HG03280 (cell line): ENCODE results near the gene JAKMIP1.

Experiments used
- ATAC-seq: cut with Tn5 transposase; IDR thresholded peaks from one replicate; pipeline ENCODE4 v1.9.1; 2021; ENCODE audit warnings: mild to moderate bottlenecking, moderate library complexity; ENCODE audit not compliant: unreplicated experiment

The JAKMIP1 gene

DNA sequence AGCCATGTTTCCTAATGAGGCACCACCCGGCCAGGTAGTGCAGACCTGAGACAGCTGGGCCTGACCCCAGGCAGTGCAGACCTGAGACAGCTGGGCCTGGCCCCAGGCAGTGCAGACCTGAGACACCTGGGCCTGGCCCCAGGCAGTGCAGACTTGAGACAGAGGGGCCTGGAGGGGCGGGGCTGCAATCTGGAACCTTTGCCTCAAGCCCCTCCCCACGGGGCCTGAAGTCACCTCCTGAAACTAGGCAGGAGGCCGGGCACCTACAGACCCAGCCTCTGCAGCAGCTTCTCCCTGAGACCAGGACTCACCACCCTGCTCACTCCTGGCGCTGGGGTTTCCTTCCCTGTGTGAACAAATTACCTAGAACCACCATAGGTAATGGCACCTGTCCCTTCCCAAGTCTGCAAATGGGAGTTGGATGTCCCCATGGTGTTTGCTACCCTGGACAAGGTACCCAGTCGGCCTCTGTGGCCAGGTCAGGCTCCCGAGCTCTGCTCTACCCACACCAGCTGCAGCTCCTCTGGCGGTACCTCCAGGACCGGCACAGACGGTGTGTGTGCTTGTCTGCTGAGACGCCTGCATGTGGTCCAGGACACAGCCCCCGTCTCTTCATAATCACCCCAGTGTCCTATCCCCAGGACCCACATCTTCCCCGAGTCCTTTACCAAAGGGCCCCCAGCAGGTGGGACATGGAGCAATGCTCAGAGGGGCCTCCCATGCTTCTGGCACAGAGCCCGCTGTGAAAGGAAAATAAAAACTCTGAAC, 129.0 kb downstream of the JAKMIP1 start:
- no peak for ATAC-seq

DNA sequence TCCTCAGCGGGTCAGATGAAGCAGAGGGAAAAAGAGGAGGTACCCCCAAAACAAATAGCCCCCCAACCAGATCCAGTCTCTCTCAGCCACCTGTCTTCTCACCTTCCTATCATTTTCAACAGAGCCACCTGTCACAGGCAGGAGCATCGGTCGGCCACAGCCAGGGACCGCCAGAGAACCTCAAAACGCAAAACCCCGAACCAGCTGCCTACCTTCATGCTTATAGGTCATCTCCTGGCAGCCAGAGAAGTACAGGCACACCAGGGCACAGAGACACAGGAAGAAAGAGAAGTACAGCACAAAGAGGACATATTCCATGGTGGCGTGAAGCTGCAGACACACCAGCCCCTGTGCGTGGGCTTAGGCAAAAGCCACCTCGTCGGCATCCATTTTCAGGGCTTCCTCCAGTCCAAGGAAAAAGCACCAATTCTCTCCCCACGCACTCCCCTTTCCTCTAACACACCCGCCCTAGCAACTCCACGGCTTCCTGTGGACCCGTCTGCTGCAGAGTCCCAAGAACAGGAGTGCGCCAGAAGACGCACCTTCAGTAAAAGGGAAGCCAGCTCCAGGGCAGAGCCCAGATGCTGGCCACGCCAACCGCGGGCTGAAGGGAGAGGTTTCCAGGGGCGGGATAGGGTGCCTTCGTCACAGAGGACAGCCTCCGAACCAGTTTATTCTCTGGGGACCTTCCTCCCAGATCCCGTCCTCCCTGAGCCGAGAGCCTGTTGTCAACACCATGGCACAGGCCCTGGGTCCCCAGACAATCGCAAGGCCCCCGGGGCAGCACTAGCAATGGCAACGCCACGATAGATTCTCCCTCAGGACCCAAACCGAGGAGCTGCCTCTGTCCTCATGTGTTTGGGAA, 130.3 kb downstream of the JAKMIP1 start:
- ATAC-seq = no peak

DNA sequence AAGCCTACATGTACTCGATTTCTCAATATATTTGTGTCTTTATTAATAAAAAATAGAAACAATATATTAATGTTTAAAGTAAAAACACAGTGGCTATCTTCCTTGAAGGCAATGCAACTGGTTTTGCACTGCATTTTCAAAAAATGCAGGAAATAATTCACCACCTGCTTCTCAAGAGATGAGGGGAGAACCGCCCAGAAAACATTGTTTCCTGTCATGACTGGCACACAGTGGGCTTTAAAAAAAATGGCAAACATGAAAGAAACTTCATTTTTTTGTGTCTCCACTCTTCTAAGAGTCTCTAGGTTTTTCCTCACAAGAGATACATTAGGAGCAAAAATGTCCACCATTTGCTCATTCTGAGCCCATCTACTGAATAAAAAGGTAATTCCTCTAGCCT, 131.4 kb downstream of the JAKMIP1 start:
- ATAC-seq = no peak

DNA sequence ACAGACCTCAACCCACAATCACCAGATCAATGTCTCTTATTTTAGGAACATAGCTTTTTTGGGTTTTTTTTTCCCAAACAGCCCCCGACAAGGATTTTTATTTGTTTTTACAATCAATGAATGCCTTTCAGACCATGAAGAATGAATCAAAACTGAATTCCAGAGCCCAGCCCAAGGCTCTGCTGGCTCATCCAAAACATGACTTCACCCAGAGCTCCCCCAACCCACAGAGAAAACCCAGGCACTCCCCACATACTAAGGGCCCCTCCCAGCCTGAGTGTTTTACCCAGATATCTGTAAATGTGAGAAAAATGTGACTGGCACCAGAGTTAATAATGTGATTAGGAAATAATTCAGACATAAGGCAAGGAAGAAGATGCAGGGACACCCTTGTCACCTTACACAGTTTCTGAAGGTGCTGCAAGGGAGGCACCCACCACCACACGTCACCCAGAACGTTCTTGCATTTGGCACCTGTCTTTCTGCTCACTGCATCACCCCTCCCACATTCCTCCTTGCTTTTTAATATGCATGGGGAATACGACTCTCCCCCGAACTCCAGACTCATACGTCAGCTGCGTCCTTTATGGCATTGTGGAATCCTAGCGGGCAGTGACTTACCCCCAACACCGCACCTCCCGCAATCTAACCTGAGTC, 134.3 kb downstream of the JAKMIP1 start:
- ATAC-seq = no peak

DNA sequence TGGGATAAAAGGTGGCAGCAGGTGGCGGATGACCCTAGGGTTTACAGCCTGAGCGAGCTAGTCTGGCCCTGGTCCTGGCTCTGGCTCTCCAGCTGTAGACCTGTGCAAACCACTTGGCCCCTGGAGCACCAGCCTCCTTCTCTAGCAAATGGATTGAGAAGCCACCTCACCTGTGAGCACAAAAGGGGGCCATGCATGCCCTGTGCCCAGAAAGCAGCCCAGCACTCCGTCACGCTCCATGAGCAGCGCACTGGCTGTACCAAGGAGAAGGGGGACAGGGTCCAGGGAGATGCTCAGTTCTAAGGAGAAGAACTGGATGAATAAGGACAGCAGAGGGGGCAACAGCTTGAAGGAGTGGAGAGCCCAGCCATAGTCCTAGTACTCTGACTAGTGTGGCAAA, 135.2 kb downstream of the JAKMIP1 start:
- ATAC-seq = no peak

DNA sequence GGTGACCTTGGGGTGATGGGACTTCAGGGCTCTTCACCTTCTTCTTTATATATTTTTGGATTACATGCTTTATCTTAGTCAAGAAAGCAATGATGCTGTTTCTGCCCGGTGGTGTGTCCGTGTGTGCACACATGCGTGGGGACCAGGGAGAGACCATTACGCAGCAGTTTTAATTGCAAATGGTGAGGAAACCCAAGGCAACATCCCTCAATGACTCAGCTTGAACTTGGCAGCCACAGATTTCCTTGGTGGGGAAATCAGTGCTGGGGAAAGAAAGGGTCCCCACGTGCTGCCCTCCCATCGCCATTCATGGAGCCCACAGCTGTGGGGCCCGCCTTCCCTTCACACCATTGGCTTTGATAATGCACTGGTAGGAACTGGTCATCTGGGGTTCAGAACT, 136.0 kb downstream of the JAKMIP1 start:
- ATAC-seq = no peak

DNA sequence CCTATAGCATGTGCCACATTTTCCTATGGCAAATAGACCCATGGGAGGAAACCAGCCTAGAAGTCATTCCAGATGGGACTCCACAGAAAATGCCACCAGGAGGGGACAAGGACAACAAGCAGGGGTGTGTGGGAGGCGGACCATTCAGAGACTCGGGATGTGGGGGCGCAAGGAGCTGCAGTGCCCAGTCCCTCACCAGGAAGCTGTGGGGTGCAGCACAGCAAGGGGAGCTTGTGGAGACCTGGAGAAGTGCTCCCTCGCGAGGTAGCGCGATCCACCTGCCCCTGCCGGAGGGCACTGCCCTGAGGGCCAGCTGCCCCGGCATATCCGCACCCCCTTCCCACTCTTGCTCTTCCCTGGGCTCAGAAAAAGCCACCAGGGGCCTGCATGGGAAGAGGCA, 136.7 kb downstream of the JAKMIP1 start:
- no peak for ATAC-seq

DNA sequence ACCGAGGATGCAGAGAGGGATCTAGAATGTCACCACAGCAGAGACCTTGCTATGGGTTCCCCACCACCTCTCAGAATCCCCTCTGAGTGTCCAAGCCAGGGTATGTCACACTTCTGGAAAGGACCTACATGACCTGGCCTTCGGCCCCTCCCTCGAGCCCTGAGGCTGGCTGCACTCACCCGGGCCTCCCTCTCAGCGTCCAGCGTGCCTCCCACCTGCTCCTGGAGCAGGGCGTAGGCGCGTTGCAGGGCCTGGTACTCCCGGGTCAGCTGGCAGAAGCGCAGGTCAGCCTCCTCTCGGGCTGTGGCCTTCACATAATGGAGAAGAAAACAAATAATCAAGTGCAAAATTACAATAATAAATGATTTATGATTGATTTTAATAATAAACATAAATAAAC, 138.2 kb downstream of the JAKMIP1 start:
- ATAC-seq = no peak

DNA sequence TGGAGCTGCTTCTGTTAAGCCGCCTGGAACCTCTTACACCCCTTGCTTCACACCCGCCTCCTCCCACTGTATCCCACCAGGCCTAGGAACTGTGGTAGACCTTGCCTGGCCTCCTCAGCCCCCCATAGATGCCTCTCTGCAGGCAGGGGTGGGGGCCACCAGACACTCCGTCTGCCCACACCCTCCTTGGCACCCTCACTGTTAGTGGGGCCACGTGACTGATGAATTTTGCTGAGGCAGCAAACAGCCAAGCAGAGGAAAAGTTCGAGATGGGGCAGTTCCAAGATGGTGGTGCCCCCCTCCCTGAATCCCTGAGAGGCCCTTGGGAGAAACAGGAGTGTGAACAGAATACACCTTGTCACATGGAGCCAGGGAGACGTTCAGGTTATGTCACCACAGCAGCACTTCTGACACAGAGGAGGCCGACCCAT, 141.0 kb downstream of the JAKMIP1 start:
- ATAC-seq = no peak

DNA sequence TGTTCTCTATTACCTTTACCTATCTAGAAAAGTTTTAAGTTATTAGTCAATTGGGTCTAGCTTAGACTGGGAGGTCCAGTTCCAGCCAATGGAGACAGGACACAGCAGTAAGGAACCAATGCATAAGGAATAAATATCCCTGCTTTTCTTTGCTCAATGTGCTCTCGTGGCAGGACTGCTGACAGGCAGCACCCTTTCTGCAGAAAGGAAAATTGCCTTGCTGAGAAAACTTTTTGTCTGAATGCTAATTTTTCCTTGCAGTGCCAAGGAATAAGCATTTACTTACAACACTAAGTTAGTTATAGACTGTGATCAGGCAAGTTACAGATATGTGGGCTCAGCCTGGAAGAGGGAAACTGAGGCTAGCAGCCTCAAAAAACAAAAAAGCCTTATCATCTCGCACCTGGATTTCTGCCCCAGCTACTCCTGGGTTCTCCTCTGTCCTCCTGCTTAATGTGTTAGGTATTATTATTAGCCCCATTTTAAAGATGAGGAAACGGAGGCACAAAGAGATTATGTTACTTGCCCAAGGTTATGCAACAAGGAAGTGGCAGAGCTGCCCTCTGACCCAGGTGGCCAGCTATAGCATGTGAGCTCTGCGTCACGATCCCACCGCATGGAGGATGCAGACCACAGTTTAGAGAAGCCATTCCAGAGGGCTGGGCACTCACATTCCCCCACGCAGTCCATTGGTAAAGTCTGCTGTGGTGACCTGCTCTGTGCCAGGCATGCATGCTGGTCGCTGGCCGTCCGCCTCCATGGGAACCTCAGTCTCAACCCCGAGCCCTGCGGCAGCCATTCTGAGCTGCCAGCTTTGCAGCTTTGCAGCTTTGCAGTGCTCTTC, 141.6 kb downstream of the JAKMIP1 start:
- no peak for ATAC-seq

DNA sequence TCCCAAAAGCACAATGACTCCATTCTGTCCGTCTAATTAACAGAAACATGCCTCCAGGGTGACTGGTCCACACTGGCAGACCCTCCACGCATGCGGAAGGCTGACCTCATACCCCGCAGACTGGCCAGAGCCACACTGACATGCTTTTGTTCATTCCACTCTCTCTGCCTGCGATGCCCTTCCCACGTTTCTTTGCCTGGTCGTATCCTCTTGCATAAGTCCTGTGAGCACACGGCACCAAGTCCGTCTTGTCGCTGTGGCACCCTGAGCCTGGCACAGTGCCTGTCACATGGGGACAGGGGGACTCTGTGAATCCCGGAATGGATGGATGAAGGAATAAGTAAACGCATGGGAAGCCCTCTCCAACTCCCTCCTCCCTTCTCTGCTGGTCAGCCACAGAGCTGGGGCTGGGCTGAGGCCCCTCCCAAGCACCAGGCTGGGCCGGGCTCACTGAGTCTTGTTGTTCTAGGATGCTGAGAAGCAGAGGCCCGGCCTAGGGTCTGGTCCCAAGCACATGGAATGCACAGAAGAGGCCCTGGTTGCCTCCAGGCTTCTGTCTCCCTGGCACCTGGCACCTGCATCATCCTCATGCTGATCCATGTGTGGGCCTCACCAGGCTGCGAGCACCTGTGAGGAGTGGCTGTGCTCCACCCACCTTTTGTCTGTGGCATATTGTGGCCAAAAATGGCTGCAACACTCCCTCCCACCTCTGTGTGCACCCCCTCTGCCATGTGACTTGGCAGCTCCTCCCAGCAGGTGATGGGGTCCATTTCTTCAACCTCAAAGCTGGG, 143.2 kb downstream of the JAKMIP1 start:
- ATAC-seq = no peak

DNA sequence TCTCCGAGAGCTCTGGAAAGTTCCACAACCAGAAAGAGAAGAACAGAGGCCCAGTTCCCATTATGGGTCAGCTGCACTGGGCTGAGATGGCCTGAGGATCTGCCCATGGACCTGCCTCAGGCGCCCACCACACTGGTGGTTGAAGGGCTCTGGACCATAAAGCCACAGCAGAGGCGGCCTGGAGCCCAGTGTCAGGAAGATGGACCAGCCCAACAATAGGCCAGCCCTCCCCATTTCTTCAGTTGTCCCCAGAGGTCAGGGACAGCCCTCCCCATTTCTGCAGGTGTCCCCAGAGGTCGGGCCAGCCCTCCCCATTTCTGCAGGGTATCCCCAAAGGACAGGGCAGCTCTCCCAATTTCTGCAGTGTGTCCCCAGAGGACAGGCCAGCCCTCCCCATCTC, 144.9 kb downstream of the JAKMIP1 start:
- no peak for ATAC-seq

DNA sequence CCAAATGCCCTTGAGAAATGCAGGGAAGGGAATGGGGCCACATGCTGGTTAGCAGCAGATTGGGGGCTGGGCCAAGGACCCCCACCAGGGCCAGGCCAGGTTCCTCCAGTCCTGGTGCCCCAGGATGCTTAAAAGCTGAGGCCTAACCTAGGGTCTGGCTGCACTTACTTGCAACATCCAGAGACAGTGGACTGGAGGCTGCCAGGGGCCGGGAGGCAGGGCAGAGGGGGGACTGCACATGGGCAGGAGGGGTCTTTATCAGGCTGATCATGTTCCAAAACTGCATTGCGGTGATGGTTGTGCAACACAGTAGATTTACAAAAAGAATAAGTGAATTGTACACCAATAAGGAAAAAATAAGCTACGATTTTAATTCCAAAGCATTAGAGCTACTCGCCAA, 145.3 kb downstream of the JAKMIP1 start:
- ATAC-seq = no peak

DNA sequence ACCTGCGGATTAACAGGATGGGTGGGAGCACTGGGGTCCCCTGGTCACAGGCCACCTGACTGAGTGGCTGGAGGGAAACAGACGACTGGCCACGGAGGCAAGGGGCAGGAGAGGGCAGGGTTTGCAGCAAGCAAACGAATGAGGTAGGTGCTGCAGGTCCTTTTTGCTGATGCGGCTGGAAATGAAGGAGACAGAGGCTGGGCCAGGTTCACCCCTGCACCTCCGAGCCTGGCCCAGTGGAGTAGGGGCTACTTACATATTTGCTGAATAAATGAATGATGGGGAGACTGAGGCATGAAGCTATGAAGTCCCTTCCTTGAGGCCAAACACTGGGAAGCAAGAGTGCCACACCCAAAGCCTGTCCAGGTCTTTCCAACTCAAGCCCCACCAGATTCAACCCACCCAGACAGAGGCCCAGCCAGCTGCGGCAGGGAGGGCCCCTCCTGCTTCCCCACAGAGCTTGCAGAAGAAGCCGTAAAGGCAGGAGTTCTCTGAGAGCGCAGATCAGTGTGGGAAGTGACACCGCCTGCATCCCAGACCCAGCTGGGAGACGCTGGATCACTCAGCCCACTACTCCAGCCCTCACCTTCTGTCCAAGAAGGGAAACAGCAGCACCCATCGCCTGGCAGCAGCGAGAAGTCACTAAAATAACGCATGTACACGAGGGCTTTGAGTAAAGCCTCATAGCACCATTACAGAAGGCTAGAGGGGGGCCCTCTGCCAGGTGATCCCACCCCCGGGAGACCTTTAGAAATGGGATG, 146.0 kb downstream of the JAKMIP1 start:
- ATAC-seq = no peak

DNA sequence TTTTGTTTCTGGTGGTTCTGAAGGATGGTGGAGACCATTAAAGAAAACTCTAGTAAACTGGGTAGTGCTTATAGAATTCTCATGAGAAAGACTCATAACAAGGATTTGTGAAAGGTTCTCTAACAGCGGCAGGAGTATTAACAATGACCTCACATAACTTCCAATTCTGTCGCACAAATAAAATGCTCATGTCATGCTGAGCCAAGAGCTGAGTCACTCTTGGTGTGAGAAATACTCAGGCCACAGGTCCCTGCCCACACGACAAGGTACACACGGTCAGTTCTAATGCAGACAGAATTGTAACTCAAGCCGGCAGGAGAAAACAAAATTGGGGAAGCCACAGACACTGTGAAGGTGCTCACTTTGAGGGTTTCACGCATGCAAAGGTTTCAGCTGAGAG, 147.7 kb downstream of the JAKMIP1 start:
- ATAC-seq = no peak

DNA sequence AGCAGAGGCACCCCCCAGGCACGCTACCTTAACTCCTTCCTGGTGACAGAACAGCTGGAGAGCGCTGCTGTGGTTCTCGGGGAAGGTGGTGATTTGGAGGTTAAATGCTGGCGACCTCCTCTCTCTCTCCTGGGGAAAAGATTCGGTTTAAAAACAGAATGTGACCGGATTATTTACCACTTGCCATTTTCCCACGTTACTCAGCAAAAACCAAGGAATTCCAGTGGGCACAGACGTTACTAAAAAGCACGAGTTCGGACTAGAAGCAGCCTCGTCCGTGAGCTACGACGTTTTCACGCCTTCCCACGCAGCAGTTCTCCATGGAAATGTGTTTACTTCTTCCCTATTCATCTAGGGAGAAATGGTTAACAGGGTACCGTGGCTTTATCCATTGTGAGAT, 149.8 kb downstream of the JAKMIP1 start:
- no peak for ATAC-seq

DNA sequence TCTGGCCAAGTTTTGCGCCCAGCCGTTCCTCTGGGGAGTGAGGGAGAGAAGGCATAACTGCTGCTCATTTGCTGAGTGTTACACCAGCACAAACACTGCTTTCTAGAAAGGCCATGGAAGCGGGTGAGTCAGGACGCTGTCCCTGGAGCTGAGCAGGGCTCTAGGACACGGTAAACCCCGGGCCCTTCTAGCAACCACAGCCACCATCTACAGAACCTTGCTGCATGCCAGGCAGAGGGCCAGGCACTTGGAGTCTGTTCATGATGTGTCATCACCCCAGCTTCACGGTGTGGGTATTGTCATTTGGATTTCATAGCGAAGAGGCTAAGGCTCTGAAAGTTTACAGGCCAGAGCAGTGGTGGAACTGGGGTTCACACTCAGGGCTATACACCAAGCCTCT, 150.4 kb downstream of the JAKMIP1 start:
- no peak for ATAC-seq

DNA sequence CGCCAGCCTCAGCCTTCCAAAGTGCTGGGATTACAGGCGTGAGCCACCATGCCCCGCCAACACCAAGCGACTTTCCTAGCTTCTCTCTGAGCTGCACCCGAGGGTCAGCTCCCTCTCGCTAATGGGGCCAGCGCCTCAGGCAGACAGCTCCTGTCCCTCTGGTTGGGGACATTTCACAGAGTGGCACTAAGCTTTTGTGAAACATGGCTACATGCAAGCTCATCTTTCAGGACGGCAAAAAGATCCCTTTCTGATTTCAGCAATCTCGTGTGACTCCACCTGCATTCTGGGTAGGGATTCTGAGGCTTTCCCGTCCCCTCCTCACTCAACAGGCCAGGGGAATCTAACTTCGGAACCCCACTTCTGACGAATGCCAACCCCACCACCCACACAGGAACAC, 151.1 kb downstream of the JAKMIP1 start:
- ATAC-seq = no peak

DNA sequence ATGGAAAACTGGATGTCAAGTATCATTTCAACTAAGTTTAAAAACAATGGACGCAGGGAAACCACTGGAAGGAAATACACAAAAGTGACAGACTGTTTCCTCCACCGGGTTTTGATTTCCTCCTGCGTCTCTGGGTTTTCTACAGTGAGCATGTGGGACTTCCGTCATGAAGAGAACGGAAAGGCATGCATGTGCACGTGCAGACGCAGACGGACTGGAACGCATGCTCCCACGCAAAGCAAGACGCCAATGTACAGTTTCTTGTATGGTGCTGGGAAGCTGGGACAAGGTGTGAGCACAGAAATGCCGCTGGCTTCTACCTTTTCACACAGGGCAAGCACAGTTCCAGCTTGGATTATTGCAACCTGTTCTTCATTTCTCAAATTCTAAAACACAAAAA, 151.8 kb downstream of the JAKMIP1 start:
- no peak for ATAC-seq
